ENCODE data around the gene KIAA0319L.

DNA sequence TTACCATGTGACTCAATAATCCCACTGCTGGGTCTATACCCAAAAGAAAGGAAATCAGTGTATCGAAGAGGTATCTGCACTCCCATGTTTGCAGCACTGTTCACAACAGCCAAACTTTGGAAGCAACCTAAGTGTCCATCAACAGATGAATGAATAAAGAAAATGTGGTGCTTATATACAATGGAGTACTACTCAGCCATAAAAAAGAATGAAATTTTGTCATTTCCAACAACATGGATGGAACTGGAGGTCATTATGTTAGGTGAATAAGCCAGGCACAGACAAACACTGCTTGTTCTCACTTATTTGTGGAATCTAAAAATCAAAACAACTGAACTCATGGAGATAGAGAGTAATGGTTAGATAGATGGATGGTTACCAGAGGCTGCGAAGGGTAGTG lies 79.3 kb downstream of the KIAA0319L start:
- TF ChIP-seq, protein P1, sequence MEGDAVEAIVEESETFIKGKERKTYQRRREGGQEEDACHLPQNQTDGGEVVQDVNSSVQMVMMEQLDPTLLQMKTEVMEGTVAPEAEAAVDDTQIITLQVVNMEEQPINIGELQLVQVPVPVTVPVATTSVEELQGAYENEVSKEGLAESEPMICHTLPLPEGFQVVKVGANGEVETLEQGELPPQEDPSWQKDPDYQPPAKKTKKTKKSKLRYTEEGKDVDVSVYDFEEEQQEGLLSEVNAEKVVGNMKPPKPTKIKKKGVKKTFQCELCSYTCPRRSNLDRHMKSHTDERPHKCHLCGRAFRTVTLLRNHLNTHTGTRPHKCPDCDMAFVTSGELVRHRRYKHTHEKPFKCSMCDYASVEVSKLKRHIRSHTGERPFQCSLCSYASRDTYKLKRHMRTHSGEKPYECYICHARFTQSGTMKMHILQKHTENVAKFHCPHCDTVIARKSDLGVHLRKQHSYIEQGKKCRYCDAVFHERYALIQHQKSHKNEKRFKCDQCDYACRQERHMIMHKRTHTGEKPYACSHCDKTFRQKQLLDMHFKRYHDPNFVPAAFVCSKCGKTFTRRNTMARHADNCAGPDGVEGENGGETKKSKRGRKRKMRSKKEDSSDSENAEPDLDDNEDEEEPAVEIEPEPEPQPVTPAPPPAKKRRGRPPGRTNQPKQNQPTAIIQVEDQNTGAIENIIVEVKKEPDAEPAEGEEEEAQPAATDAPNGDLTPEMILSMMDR (IDR thresholded peaks at IDR 0.05) = no peak
- TF ChIP-seq KDM1A (IDR thresholded peaks at IDR 0.05; ENCODE audit: low read depth) (no peak), RFX5 (IDR thresholded peaks at IDR 0.05) (no peak), POLR2A (IDR thresholded peaks at IDR 0.05; ENCODE audit: low read length) (no peak), EP300 (IDR thresholded peaks at IDR 0.05) (no peak)
